Trophoblast cell (in vitro differentiated cells and primary cell): ENCODE measurements around the gene SNX14.
"Not testable (repeated sequence)": the region's sequence is repeated elsewhere in the genome, so short reads cannot be mapped to it uniquely, and the experiment has no call there.

Experiments used
- DNase-seq, 2 donors: peaks; one replicate each; pipeline ENCODE4 v3.0.0-alpha.2; 2016
- H2AFZ ChIP-seq: 2 replicates; pipeline ENCODE4 v1.6.1; 2013; ENCODE audit warnings: low read length, moderate library complexity, mild to moderate bottlenecking; ENCODE audit not compliant: insufficient read depth, poor library complexity
- H2AK5ac ChIP-seq: 2 replicates; pipeline ENCODE4 v1.6.1; 2013; ENCODE audit warnings: mild to moderate bottlenecking, low read length
- H2BK120ac ChIP-seq: 2 replicates; pipeline ENCODE4 v1.6.1; 2013; ENCODE audit warnings: low read length, mild to moderate bottlenecking, moderate library complexity; ENCODE audit not compliant: insufficient read depth, poor library complexity
- H2BK12ac ChIP-seq: 2 replicates; pipeline ENCODE4 v1.6.1; 2013; ENCODE audit warnings: mild to moderate bottlenecking, low read length, moderate library complexity
- H2BK5ac ChIP-seq: 2 replicates; pipeline ENCODE4 v1.6.1; 2013; ENCODE audit warnings: low read length, low read depth, moderate library complexity, mild to moderate bottlenecking; ENCODE audit not compliant: poor library complexity
- H3K14ac ChIP-seq: 2 replicates; pipeline ENCODE4 v1.6.1; 2013; ENCODE audit warnings: mild to moderate bottlenecking, low read length
- H3K18ac ChIP-seq: 2 replicates; pipeline ENCODE4 v1.6.1; 2013; ENCODE audit warnings: mild to moderate bottlenecking, low read length
- H3K23ac ChIP-seq: 2 replicates; pipeline ENCODE4 v1.6.1; 2013; ENCODE audit warnings: low read length
- H3K27ac ChIP-seq: 2 replicates; pipeline ENCODE4 v1.5.1; 2013; ENCODE audit warnings: low read depth, mild to moderate bottlenecking, inconsistent platforms, low read length, moderate library complexity
- H3K27me3 ChIP-seq: 2 replicates; pipeline ENCODE4 v1.6.1; 2013; ENCODE audit warnings: inconsistent platforms, mild to moderate bottlenecking, low read length, moderate library complexity; ENCODE audit not compliant: insufficient read depth
- H3K36me3 ChIP-seq, 2 experiments: 1 replicate in 1 of 2; 2 replicates in 1 of 2; pipeline ENCODE4 v1.6.1; 2013; ENCODE audit warnings: low read length in 2 of 2, mild to moderate bottlenecking in 2 of 2, moderate library complexity in 1 of 2; ENCODE audit not compliant: insufficient read depth in 2 of 2, control insufficient read depth in 1 of 2
- H3K4ac ChIP-seq: 2 replicates; pipeline ENCODE4 v1.6.1; 2013; ENCODE audit warnings: low read depth, mild to moderate bottlenecking, low read length, moderate library complexity
- H3K4me1 ChIP-seq, 2 experiments: 1 replicate in 1 of 2; 2 replicates in 1 of 2; pipeline ENCODE4 v1.6.1; 2013; ENCODE audit warnings: low read length in 2 of 2, mild to moderate bottlenecking in 2 of 2, moderate library complexity in 1 of 2; ENCODE audit not compliant: insufficient read depth in 2 of 2, control insufficient read depth in 1 of 2
- H3K4me2 ChIP-seq: 2 replicates; pipeline ENCODE4 v1.6.1; 2013; ENCODE audit warnings: inconsistent platforms, mild to moderate bottlenecking, low read length, moderate library complexity
- H3K4me3 ChIP-seq: 2 replicates; pipeline ENCODE4 v1.5.1; 2013; ENCODE audit warnings: mild to moderate bottlenecking, low read depth, low read length, inconsistent platforms
- H3K79me1 ChIP-seq: one replicate; pipeline ENCODE4 v1.6.1; 2013; ENCODE audit warnings: low read length
- H3K79me2 ChIP-seq: 2 replicates; pipeline ENCODE4 v1.6.1; 2013; ENCODE audit warnings: low read length, mild to moderate bottlenecking; ENCODE audit not compliant: control insufficient read depth, insufficient read depth, poor library complexity
- H3K9ac ChIP-seq: 2 replicates; pipeline ENCODE4 v1.6.1; 2013; ENCODE audit warnings: mild to moderate bottlenecking, low read length
- H3K9me3 ChIP-seq: 2 replicates; pipeline ENCODE4 v1.6.1; 2013; ENCODE audit warnings: low read depth, mild to moderate bottlenecking, control low read depth, inconsistent platforms, low read length; ENCODE audit not compliant: insufficient read depth
- H4K12ac ChIP-seq: 2 replicates; pipeline ENCODE4 v1.6.1; 2013; ENCODE audit warnings: low read depth, mild to moderate bottlenecking, low read length, moderate library complexity
- H4K8ac ChIP-seq: 2 replicates; pipeline ENCODE4 v1.6.1; 2013; ENCODE audit warnings: low read depth, mild to moderate bottlenecking, low read length, moderate library complexity
- H4K91ac ChIP-seq: one replicate; pipeline ENCODE4 v1.6.1; 2013; ENCODE audit warnings: low read depth, mild to moderate bottlenecking, low read length, moderate library complexity
- WGBS: extraction: QIAGEN DNeasy Blood & Tissue Kit; methylation state at CpG from one replicate; pipeline ENCODE4 v1.1.7; 2013; ENCODE audit warnings: missing lambda C conversion rate; ENCODE audit not compliant: insufficient read length, insufficient coverage; ENCODE audit errors: extremely low coverage; 5-methylcytosine and 5-hydroxymethylcytosine counted together

Gene SNX14

GRCh38 chr6:85568411-85568810 lies 25.2 kb downstream of the SNX14 start:
- H2AK5ac ChIP-seq: no peak overlapping the region
- peaks cover 3 to 7% of the 10 kb centered on the region in 2 experiments for H3K36me3 ChIP-seq
- no peak overlapping the region for H4K8ac ChIP-seq
- H2AFZ ChIP-seq: no peak overlapping the region
- no peak overlapping the region for H3K4ac ChIP-seq
- no peak for DNase-seq
- H3K27me3 ChIP-seq: no peaks in the 10 kb centered on the region
- H3K79me1 ChIP-seq: no peaks in the 10 kb centered on the region
- H3K14ac ChIP-seq: no peak overlapping the region
- H4K12ac ChIP-seq: no peak overlapping the region
- no peak overlapping the region for H3K18ac ChIP-seq
- no peak overlapping the region for H3K27ac ChIP-seq
- no CpG with 5 or more reads among the region's 6 CpGs for WGBS
- no peak overlapping the region for H2BK5ac ChIP-seq
- H3K4me3 ChIP-seq: no peak overlapping the region
- H3K4me2 ChIP-seq: no peak overlapping the region
- H3K9ac ChIP-seq: no peak overlapping the region
- H3K79me2 ChIP-seq: no peaks in the 10 kb centered on the region
- no peak overlapping the region for H2BK120ac ChIP-seq
- no peak overlapping the region for H4K91ac ChIP-seq
- H3K23ac ChIP-seq: no peak overlapping the region
- no peak overlapping the region for H2BK12ac ChIP-seq
- no peaks in the 10 kb centered on the region for H3K9me3 ChIP-seq
- H3K4me1 ChIP-seq: no peaks in the 10 kb centered on the region

- H3K14ac ChIP-seq: no peak overlapping the region
- H2BK120ac ChIP-seq: no peak overlapping the region
- H3K4me2 ChIP-seq: no peak overlapping the region
- no peak overlapping the region for H3K18ac ChIP-seq
- no peak for DNase-seq
- no CpG with 5 or more reads among the region's 1 CpG for WGBS
- no peak overlapping the region for H2BK12ac ChIP-seq
- H3K9ac ChIP-seq: no peak overlapping the region
- no peak overlapping the region for H2AK5ac ChIP-seq
- no peak overlapping the region for H4K12ac ChIP-seq
- H4K8ac ChIP-seq: no peak overlapping the region
- H3K9me3 ChIP-seq: no peaks in the 10 kb centered on the region
- no peaks in the 10 kb centered on the region for H3K79me1 ChIP-seq
- no peak overlapping the region for H2AFZ ChIP-seq
- H3K4ac ChIP-seq: no peak overlapping the region
- H3K27ac ChIP-seq: no peak overlapping the region
- H3K36me3 ChIP-seq: peaks cover 6 to 9% of the 10 kb centered on the region in 2 experiments
- H3K79me2 ChIP-seq: no peaks in the 10 kb centered on the region
- H3K4me3 ChIP-seq: no peak overlapping the region
- H3K27me3 ChIP-seq: no peaks in the 10 kb centered on the region
- H3K4me1 ChIP-seq: no peaks in the 10 kb centered on the region
- H3K23ac ChIP-seq: no peak overlapping the region
- H2BK5ac ChIP-seq: no peak overlapping the region
- H4K91ac ChIP-seq: no peak overlapping the region
Measured at GRCh38 chr6:85565736-85566135, 27.9 kb downstream of the SNX14 start.

GRCh38 chr6:85564223-85564622 lies 29.4 kb downstream of the SNX14 start:
- not testable (repeated sequence) for H3K23ac ChIP-seq, H3K4me2 ChIP-seq, H2AK5ac ChIP-seq, H3K36me3 ChIP-seq, H3K79me1 ChIP-seq, H4K8ac ChIP-seq, H3K14ac ChIP-seq, H2AFZ ChIP-seq, H3K4me3 ChIP-seq, H3K18ac ChIP-seq, H3K79me2 ChIP-seq, H3K4me1 ChIP-seq, H3K9me3 ChIP-seq, H3K27ac ChIP-seq, H4K12ac ChIP-seq, H3K27me3 ChIP-seq, H4K91ac ChIP-seq, DNase-seq, H3K9ac ChIP-seq, H2BK120ac ChIP-seq, H2BK5ac ChIP-seq, H2BK12ac ChIP-seq, H3K4ac ChIP-seq
- whole genome bisulfite sequencing: no CpG with 5 or more reads among the region's 2 CpGs

- Histone ChIP-seq H4K8ac (no peak overlapping the region), H3K79me1 (no peaks in the 10 kb centered on the region), H3K4me2 (no peak overlapping the region), H2AK5ac (no peak overlapping the region), H2BK12ac (no peak overlapping the region), H3K9me3 (no peaks in the 10 kb centered on the region), H3K36me3 (peaks cover 6 to 8% of the 10 kb centered on the region in 2 experiments), H3K18ac (no peak overlapping the region), H3K79me2 (no peaks in the 10 kb centered on the region), H2AFZ (no peak overlapping the region), H3K4ac (no peak overlapping the region), H3K9ac (no peak overlapping the region), H3K4me1 (no peaks in the 10 kb centered on the region), H3K27me3 (no peaks in the 10 kb centered on the region), H2BK120ac (no peak overlapping the region), H3K4me3 (no peak overlapping the region), H3K23ac (no peak overlapping the region), H3K14ac (no peak overlapping the region), H4K91ac (no peak overlapping the region), H4K12ac (no peak overlapping the region), H2BK5ac (no peak overlapping the region), H3K27ac (no peak overlapping the region)
- no CpG with 5 or more reads among the region's 3 CpGs for WGBS
- DNase-seq: no peak
Measured at GRCh38 chr6:85561750-85562357, 31.8 kb downstream of the SNX14 start.
